Lower lobe of right lung (tissue), 2 donors: Measurements from ENCODE around the gene HOXA5. TPM values are rescaled to one million over a fixed set of nuclear protein-coding genes. Genes with fewer than 3 reads are reported as not detected.
A peak's percentile ranks its signal among the peaks of the same experiment; 100 is the strongest.

Source experiments
- ATAC-seq, 2 donors: fragments of 200-7000 bp; cut with Tn5 transposase; one replicate each; pipeline ENCODE4 v1.9.1; 2020 to 2022; ENCODE audit warnings: mild to moderate bottlenecking in 2 of 2, moderate library complexity in 2 of 2
- DNase-seq: peaks from one replicate; pipeline ENCODE4 v3.0.0-alpha.2; 2020
- H3K27ac ChIP-seq: fragments of 200-600 bp; one replicate; pipeline ENCODE4 v1.8.0; 2022
- H3K27me3 ChIP-seq: fragments of 200-600 bp; one replicate; pipeline ENCODE4 v1.8.0; 2022; ENCODE audit warnings: low read depth
- H3K36me3 ChIP-seq: fragments of 200-600 bp; one replicate; pipeline ENCODE4 v1.8.0; 2022; ENCODE audit warnings: mild to moderate bottlenecking
- H3K4me1 ChIP-seq: fragments of 200-600 bp; one replicate; pipeline ENCODE4 v1.8.0; 2022
- H3K4me3 ChIP-seq: fragments of 200-600 bp; one replicate; pipeline ENCODE4 v1.8.0; 2022; ENCODE audit warnings: mild to moderate bottlenecking
- H3K9me3 ChIP-seq: fragments of 200-600 bp; one replicate; pipeline ENCODE4 v1.8.0; 2022
- intact Hi-C: fragments of 100-400 bp; cut with DNase I; formaldehyde crosslinking; loops from one replicate; pipeline ENCODE4 v1.11.0; 2022
- total RNA-seq: library from RNA; stranded (reverse); fragmentation: NEBNext Ultra II Directional; extraction: Animal tissue kit (Norgen Biotek cat#: 25700); gene quantifications from one replicate; pipeline ENCODE4 v1.2.1, GENCODE V29; 2021
- TF ChIP-seq, protein P1 (sequence below): fragments of 200-600 bp; IDR thresholded peaks from one replicate; pipeline ENCODE4 v1.8.0; 2022; ENCODE audit warnings: antibody characterized with exemption, mild to moderate bottlenecking
- donor health status: DM: no; HTN: yes; CAD: no; lungs with severe emphysema.

The HOXA5 gene
- total RNA-seq, 1 donor from 2014 or later = 16.0 TPM

GRCh38 chr7:27108390-27109127 lies 34.9 kb downstream of the HOXA5 start:
- Histone ChIP-seq H3K9me3 (no peaks in the 10 kb centered on the region), H3K27me3 (peaks cover 34% of the 10 kb centered on the region), H3K4me3 (peak overlapping the region; percentile 49), H3K27ac (peak overlapping the region; percentile 94), H3K36me3 (no peaks in the 10 kb centered on the region), H3K4me1 (peaks cover 58% of the 10 kb centered on the region)
- DNase-seq (peak; percentile 54), ATAC-seq (peak; percentile 51 to 73)
- intact Hi-C loops = no loop called here
- TF ChIP-seq, protein P1, sequence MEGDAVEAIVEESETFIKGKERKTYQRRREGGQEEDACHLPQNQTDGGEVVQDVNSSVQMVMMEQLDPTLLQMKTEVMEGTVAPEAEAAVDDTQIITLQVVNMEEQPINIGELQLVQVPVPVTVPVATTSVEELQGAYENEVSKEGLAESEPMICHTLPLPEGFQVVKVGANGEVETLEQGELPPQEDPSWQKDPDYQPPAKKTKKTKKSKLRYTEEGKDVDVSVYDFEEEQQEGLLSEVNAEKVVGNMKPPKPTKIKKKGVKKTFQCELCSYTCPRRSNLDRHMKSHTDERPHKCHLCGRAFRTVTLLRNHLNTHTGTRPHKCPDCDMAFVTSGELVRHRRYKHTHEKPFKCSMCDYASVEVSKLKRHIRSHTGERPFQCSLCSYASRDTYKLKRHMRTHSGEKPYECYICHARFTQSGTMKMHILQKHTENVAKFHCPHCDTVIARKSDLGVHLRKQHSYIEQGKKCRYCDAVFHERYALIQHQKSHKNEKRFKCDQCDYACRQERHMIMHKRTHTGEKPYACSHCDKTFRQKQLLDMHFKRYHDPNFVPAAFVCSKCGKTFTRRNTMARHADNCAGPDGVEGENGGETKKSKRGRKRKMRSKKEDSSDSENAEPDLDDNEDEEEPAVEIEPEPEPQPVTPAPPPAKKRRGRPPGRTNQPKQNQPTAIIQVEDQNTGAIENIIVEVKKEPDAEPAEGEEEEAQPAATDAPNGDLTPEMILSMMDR = peak; percentile 16

DNA sequence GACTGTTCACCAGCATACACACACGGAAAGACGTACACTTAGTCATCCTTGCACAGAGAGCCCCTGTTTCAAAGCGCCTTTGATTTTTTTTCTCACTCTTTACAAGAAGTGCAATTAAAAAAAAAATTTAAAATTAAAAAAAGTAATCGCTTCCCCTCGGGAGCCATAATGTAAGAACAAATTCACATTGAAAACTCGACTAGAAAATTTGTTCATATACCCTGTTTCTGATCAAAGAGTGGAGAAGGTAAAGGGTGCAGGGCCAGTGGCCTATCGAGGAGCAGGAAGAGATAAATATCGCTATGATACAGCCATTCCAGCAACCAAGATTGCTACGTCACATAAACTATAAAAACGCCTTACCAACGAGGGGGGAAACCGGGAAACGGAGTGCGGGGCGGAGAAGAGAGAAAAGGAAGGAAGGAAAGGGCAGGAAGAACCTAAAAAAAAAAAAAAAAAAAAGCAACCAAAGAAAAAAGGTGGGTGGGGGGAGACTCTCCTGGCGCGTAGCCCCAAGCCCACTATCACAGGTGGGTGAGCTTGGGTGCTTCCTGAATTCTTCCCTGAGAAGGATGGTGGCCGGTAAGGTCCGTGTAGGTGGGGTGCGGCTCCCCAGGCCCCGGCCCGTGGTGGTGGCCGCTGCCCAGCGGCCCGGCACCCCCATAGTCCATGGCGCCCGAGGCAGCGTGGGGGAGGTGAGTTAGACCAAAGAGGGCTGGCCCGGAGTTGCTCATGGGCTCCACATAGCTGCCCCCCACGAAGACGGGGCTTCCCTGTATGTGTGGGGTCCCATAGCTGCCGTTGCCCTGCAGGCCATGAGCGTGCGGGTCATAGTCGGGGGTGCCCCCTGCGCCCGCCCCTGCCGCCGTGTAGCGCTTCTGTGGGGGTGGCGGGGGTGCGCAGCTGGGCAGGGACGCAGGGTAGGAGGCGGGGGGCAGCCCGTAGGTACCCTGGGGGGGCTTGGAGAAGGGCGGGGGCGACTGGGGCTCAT lies 35.8 kb downstream of the HOXA5 start:
- H3K4me3 ChIP-seq = peak overlapping the region; percentile 49
- no peaks in the 10 kb centered on the region for H3K36me3 ChIP-seq
- H3K4me1 ChIP-seq = peaks cover 57% of the 10 kb centered on the region
- no peaks in the 10 kb centered on the region for H3K9me3 ChIP-seq
- TF ChIP-seq, protein P1 = no peak
- peaks cover 43% of the 10 kb centered on the region for H3K27me3 ChIP-seq
- intact Hi-C loops = no loop called here
- DNase-seq (no peak), ATAC-seq (peak; percentile 15 to 24)
- peak overlapping the region; percentile 94 for H3K27ac ChIP-seq

DNA sequence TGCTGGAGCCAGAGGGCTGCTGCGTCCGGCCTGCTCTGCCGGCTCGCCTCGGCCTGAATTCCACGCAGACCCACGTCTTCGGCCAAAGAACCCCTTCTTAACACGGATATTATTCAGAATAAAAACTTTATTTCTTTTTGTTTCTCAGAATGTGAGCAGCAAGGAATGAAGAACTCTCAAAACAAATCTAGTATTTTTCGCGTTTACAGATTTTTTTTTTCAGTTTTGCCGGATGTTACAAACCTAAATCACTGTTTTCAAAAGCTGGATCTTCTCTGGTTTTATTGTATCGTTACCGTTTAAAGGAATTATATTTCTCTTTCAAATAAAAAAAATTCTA lies 36.6 kb downstream of the HOXA5 start:
- no peaks in the 10 kb centered on the region for H3K9me3 ChIP-seq
- H3K27ac ChIP-seq = peak overlapping the region; percentile 94
- peaks cover 49% of the 10 kb centered on the region for H3K4me1 ChIP-seq
- H3K36me3 ChIP-seq = no peaks in the 10 kb centered on the region
- intact Hi-C loops = no loop called here
- DNase-seq (no peak), ATAC-seq (no peak)
- H3K4me3 ChIP-seq = peak overlapping the region; percentile 49
- TF ChIP-seq, protein P1 = no peak
- peaks cover 48% of the 10 kb centered on the region for H3K27me3 ChIP-seq

DNA sequence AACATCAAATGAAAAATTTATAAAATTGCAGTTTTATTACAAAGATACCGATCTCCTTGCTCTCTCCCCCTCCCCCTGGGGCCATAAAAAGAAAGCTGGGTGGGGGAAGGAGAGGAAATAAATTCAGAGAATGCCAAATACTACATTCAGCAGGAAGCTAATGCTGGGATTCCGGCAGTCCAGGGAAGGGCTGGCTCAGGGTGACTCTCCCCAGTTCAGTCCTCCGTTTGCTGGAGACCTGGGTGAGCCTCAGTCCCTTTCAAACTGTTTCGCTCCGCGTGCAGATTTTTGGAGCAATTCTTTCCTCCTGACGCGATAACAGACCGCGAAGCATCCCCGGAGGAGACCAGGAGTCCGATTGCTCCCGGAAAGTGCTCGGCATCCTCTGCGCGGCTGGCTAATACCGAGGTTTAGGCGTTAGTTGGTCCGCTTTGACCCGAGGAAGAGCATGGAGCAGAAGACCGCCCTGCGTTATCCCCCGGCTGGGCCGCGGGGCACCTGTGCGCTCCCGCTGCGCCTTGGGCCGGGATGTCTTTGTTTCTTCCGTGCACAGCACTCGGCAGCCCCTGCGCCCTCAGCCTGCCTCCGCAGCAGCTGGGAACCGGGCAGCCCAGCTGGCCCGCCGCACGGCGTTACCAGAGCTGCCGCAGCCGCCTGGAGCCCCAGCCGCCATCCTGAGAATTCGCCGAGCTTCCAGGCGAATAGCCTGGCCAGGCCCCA lies 37.1 kb downstream of the HOXA5 start:
- Histone ChIP-seq H3K27ac (peak overlapping the region; percentile 94), H3K27me3 (peaks cover 54% of the 10 kb centered on the region), H3K9me3 (no peaks in the 10 kb centered on the region), H3K4me1 (peaks cover 44% of the 10 kb centered on the region), H3K36me3 (peaks cover under 1% of the 10 kb centered on the region), H3K4me3 (peak overlapping the region; percentile 49)
- DNase-seq = no peak
- ATAC-seq = no peak
- TF ChIP-seq, protein P1 = no peak
- intact Hi-C loops = no loop called here
